Heart left ventricle (tissue), 13 donors: ENCODE data around the gene ZNF670.

Source experiments
- CTCF ChIP-seq, 12 donors: fragments of 200-600 bp; sonication (generic) in 4 of 12; IDR thresholded peaks; one replicate each; pipeline versions ENCODE4 v1.5.0 to v1.8.0; 2018 to 2022; ENCODE audit warnings: antibody characterized with exemption in 12 of 12, mild to moderate bottlenecking in 5 of 12
- POLR2A ChIP-seq, 2 donors: fragments of 450-650 bp; IDR thresholded peaks; one replicate each; pipeline ENCODE4 v1.6.1; 2017; ENCODE audit warnings: antibody characterized with exemption in 2 of 2, mild to moderate bottlenecking in 2 of 2, moderate library complexity in 2 of 2
- donor health status: ischemic (EF 13 %, LVEDD 7.1; RV severe dilation, severe dysfunction).
- donor health status: DM: no; HTN: yes; CAD: no.
- donor health status: DM: no; HTN: no; CAD: no.
- donor health status: ischemic (EF 25% LVEDD 6.9; RV normal size, moderate dysfunction).
- donor health status: ischemic (EF 25% LVEDD 5.7; RV mildly dilated, moderate dysfunction).
- donor health status: ischemic (EF 35%, LVEDD 5.7; RV mildly dilated, moderate dysfunction).
- donor health status: nonischemic (EF 11% LVEDD 7.7; RV severe dilation, severe dysfunction).
- donor health status: DM: yes; HTN: yes; CAD: no.
- donor health status: PGD.
- donor health status: ischemic (EF 29% LVEDD 5.4; RV normal size, mild dysfunction).
- donor health status: nonischemic (EF 23%, LVEDD 6.1; RV moderate dilation, normal function).

GRCh38 chr1:247121382-247121781 is 42.8 kb upstream of the ZNF670 start:
- TF ChIP-seq CTCF (IDR thresholded peaks at IDR 0.05), result no peak
- no peak for TF ChIP-seq POLR2A (IDR thresholded peaks at IDR 0.05)
